NCI-H2196 (cell line): ENCODE results near the gene LOXL1.
A peak's percentile ranks its signal among the peaks of the same experiment; 100 is the strongest.
"Not testable (repeated sequence)": the region's sequence is repeated elsewhere in the genome, so short reads cannot be mapped to it uniquely, and the experiment has no call there.

Source experiments
- DNase-seq: peaks from one replicate; lab custom pipeline; 2025; ENCODE audit not compliant: unreplicated experiment; lab: John Stamatoyannopoulos, UW

The LOXL1 gene

DNA sequence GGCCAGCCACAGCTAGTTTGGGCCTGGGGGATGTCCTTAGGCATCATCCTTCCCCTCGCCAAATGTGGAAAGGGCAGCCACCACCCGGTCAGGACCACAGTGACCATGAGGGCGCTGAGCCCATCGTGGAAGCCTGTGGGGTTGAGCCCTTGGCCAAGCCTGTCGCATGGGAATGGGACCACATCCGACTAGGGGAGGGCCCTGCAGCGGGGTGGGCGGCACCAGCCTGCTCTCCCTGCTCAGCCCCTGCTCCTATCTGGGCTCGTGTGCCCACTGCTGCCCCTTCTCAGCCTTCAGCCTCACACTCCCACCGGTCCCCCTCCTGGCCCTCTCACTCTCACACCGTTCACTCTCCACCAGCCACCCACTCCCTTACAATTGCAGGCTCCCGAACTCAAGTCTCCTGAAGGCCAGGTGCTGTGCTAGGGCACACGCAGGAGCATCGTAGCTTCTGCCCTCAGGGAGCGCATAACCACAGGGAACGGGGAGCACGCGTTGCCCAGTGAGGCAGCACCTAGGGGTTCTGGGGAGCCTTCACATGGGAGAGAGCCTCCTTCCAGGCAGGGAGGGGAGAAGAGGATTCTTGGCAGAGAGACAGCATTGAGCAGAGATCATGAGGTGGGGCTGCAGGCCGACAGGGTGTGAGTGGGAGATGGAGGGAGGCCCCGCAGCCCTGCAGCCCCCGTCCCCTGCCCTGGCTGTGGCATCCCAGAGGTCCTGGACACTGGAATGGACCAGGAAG, 26.1 kb downstream of the LOXL1 start:
- DNase-seq = no peak

DNA sequence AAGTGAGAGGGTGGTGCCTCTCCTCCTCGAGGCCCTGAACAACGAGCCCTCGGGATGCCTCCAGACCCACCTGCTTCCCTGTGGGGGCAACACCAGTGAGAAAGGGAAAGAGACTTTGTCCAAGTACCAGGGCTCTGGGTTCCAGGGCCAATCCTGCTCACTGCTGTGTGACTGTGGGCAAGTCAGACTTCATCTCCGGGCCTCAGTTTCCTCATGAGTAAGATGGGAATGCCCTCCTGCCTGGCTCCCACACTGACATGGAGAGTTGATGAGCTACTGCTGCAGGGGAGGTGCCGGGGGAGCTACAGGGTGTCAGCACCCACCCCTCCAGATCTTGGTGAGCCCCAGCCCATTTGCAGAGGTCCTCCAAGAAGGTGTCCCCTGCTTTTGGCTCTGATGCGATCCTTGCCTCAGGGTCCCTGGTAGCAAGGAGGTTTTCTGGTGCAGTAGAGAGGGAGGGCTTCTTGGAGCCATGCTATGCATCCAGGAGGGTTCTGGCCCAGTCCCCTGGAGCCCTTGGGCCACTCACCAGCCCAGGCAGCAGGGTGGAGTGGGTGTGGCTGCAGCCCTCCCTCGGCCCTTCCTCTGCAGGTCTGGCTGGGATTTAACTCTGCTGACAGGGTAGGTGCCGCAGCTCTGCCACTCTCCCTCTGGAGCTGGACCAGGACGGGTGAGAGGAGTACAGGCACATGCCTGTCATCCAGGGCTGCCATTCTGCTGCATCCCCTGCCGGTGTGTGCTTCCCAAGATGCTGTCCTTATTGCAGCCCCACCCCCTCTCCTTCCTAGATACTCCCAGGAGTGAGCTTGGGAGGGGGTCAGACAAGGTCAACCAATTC, 26.9 kb downstream of the LOXL1 start:
- DNase-seq = no peak

GRCh38 chr15:73954188-73955145, 28.2 kb downstream of the LOXL1 start:
- DNase-seq = no peak

DNA sequence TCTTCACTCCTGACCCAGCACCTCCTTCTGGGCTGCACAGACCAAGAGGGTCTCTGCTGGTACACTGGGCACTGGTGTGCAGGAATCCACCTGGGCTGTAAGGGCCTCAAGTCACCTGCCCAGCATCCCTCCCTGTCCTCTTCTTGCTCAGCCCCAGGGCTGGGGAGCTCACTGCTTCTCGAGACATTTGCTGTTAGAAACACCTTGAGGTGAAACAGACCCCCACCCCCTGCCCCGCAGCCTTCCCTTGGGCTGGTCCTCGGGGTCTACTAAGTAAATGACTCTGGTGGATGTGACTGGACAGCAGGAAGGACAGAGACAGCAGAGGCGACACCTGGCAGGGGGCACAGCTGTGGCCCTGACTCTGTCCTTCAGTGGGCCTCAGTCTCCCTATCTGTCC, 29.1 kb downstream of the LOXL1 start:
- no peak for DNase-seq

GRCh38 chr15:73955861-73956742, 29.8 kb downstream of the LOXL1 start:
- no peak for DNase-seq

GRCh38 chr15:73956743-73957135, 30.5 kb downstream of the LOXL1 start:
- no peak for DNase-seq

- no peak for DNase-seq
These were observed 31.0 kb downstream of the LOXL1 start for GRCh38 chr15:73957276-73957675.

GRCh38 chr15:73957785-73958184, 31.5 kb downstream of the LOXL1 start:
- DNase-seq = no peak

- no peak for DNase-seq
These were observed 32.8 kb downstream of the LOXL1 start for GRCh38 chr15:73959012-73959581.

GRCh38 chr15:73959801-73960200, 33.5 kb downstream of the LOXL1 start:
- DNase-seq = no peak

DNA sequence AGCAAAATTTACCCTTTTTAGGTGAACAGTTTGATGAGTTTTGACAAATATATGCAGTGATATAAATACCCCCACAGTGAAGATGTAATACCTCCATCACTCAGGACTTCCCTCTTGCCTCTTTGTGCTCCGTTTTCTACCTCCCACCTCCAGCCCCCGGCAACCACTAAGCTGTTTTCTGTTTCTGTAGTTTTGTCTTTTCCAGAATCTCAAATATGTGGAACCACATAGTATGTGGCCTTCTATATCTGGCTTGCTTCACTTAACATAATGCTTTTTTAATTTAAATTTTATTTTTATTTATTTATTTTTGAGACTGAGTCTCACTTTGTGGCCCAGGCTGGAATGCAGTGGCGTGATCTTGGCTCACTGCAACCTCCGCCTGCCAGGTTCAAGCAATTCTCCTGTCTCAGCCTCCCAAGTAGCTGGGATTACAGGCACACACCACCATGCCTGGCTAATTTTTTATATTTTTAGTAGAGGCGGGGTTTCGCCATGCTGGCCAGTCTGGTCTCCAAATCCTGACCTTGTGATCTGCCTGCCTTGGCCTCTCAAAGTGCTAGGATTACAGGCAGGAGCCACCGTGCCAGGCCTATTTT, 34.3 kb downstream of the LOXL1 start:
- not testable (repeated sequence) for DNase-seq

GRCh38 chr15:73962433-73962832, 36.2 kb downstream of the LOXL1 start:
- DNase-seq = no peak

- DNase-seq = peak; percentile 39
These were observed 38.5 kb downstream of the LOXL1 start for GRCh38 chr15:73964736-73965093.

DNA sequence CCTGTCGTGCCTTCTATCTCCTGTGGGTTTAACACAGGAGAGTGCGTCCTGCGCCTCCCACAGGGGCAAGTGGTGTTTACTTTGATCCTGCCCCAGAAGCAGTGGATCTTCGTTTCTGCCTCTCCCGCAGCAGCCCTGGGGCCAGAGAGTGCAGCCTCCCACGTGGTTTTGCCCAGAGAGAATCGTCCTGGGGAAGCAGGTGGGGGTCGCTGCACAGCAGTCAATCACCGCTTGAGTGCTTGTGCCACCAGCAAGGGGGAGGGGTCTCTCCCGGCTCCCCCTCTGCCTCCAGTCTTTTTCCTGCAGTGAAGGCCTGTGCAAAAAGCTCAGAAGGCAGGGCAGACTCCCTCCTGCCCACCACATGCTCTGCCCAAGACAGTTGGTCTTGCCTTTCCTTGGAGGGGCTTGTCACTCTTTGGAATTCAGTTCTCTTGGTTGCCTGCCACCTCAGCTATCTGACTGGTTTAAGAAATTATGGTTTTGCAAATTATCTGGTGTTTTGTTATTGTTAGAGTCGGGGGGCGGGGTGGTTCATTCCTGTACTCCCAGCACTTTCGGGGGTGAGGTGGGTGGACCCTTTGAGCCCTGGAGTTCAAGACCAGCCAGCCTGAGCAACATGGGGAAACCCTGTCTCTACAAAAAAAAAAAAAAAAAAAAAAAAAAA, 39.0 kb downstream of the LOXL1 start:
- no peak for DNase-seq

- no peak for DNase-seq
These were observed 39.5 kb downstream of the LOXL1 start for GRCh38 chr15:73965758-73966113.

DNA sequence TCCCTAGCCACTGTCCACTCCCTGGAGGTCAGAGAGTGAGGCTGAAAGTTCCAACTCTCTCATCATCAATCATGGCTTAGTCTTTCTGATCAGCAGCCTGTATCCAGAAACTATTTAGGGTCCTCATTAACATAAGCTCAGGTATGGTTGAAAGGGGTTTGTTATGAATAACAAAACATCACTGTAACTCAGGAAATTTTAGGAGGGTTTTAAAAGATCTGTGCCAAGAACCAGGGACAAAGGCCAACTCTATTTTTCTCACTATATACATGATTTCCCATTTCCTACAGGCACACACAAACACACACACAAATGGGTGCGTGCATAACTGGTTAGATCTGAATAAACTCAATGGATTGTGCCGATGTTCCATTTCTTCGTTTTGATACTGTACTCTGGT, 42.2 kb downstream of the LOXL1 start:
- DNase-seq = no peak

DNA sequence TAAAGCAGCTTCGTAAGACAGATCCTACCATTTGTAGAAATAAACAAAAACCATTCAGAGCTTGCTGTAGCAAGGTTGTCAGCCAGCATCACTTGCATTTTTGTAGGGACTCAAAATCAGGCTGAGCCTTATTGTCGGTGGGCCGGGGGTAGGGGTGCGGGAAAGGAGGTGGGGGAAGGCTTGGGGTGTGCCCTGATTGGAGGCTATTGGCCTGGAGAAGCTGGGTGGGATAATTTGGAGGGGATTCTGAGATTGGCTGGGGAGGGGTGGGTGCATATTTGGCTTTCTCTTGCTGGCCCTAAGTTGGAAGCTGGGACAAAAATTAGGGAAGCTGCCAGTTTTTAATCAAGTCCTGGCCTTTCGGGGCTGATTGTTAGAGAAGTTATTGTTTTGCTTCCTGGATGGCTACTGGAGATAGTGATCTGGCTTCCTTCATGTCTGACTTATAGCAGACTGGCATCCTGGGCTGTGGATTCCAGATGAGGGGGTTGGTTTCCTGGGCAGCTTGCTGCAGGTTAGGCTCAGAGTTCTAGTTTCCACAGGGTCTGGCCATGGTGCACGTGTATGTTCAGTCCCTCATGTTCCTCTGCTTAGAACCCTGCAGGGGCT, 43.0 kb downstream of the LOXL1 start:
- DNase-seq = no peak

- peak; percentile 69 for DNase-seq
These were observed 46.9 kb downstream of the LOXL1 start for GRCh38 chr15:73972984-73973682.
